ENCODE data around the gene MOB3A.

GRCh38 chr19:2062770-2063169, 33.4 kb downstream of the MOB3A start:
- no peak for TF ChIP-seq CTCF (optimal IDR thresholded peaks at IDR 0.05 in 1 of 3, IDR thresholded peaks at IDR 0.05 in 1 of 3, conservative IDR thresholded peaks at IDR 0.05 in 1 of 3; ENCODE audit: extremely low read depth in 1 of 3, insufficient read depth in 2 of 3, low read length in 3 of 3)
- no peak for TF ChIP-seq EZH2 (IDR thresholded peaks at IDR 0.05; ENCODE audit: low read length)
